Measurements from ENCODE around the gene PLN.

PLN gene

GRCh38 chr6:118536478-118536877 is 11.6 kb upstream of the PLN start:
- Histone ChIP-seq H3K9me3 (ENCODE audit: control insufficient read depth, insufficient read depth, low read length) (no peaks in the 10 kb centered on the region), H4K20me1 (ENCODE audit: control insufficient read depth, insufficient read depth, low read depth, low read length) (no peaks in the 10 kb centered on the region), H3K27me3 (ENCODE audit: control insufficient read depth, low read length) (no peaks in the 10 kb centered on the region), H3F3A (ENCODE audit: control insufficient read depth, insufficient read depth) (no peaks in the 10 kb centered on the region), H3K36me3 (ENCODE audit: control insufficient read depth, low read length) (no peaks in the 10 kb centered on the region), H3K79me2 (ENCODE audit: control insufficient read depth, low read length) (no peaks in the 10 kb centered on the region), H3K4me3 (ENCODE audit: low read length) (no peak overlapping the region), H3K4me1 (ENCODE audit: control insufficient read depth, low read length) (no peaks in the 10 kb centered on the region), H3K9me2 (replicated peaks; ENCODE audit: control insufficient read depth, low read length) (no peaks in the 10 kb centered on the region), H3K27ac (ENCODE audit: low read depth, low read length) (no peak overlapping the region), H3K4me2 (ENCODE audit: low read length) (no peak overlapping the region)
- TF ChIP-seq CTCF (IDR thresholded peaks at IDR 0.05; ENCODE audit: low read depth, low read length, poor library complexity, severe bottlenecking), result no peak
- no peak for TF ChIP-seq EZH2phosphoT487 (IDR thresholded peaks at IDR 0.05; ENCODE audit: borderline replicate concordance, low read length)

GRCh38 chr6:118537574-118537973 is 10.5 kb upstream of the PLN start:
- H3K4me3 ChIP-seq (ENCODE audit: low read length), result no peak overlapping the region
- no peaks in the 10 kb centered on the region for H3K27me3 ChIP-seq (ENCODE audit: control insufficient read depth, low read length)
- H3K4me2 ChIP-seq (ENCODE audit: low read length), result no peak overlapping the region
- no peak for TF ChIP-seq EZH2phosphoT487 (IDR thresholded peaks at IDR 0.05; ENCODE audit: borderline replicate concordance, low read length)
- no peak for TF ChIP-seq CTCF (IDR thresholded peaks at IDR 0.05; ENCODE audit: low read depth, low read length, poor library complexity, severe bottlenecking)
- no peaks in the 10 kb centered on the region for H3K9me2 ChIP-seq (replicated peaks; ENCODE audit: control insufficient read depth, low read length)
- no peaks in the 10 kb centered on the region for H4K20me1 ChIP-seq (ENCODE audit: control insufficient read depth, insufficient read depth, low read depth, low read length)
- H3K27ac ChIP-seq (ENCODE audit: low read depth, low read length), result no peak overlapping the region
- H3K79me2 ChIP-seq (ENCODE audit: control insufficient read depth, low read length), result no peaks in the 10 kb centered on the region
- no peaks in the 10 kb centered on the region for H3F3A ChIP-seq (ENCODE audit: control insufficient read depth, insufficient read depth)
- H3K4me1 ChIP-seq (ENCODE audit: control insufficient read depth, low read length), result no peaks in the 10 kb centered on the region
- no peaks in the 10 kb centered on the region for H3K9me3 ChIP-seq (ENCODE audit: control insufficient read depth, insufficient read depth, low read length)
- H3K36me3 ChIP-seq (ENCODE audit: control insufficient read depth, low read length), result no peaks in the 10 kb centered on the region

- Histone ChIP-seq H3K4me3 (ENCODE audit: low read length) (no peak overlapping the region), H4K20me1 (ENCODE audit: control insufficient read depth, insufficient read depth, low read depth, low read length) (no peaks in the 10 kb centered on the region), H3K9me3 (ENCODE audit: control insufficient read depth, insufficient read depth, low read length) (no peaks in the 10 kb centered on the region), H3K27ac (ENCODE audit: low read depth, low read length) (no peak overlapping the region), H3K4me2 (ENCODE audit: low read length) (no peak overlapping the region), H3K27me3 (ENCODE audit: control insufficient read depth, low read length) (no peaks in the 10 kb centered on the region), H3K79me2 (ENCODE audit: control insufficient read depth, low read length) (no peaks in the 10 kb centered on the region), H3F3A (ENCODE audit: control insufficient read depth, insufficient read depth) (no peaks in the 10 kb centered on the region), H3K4me1 (ENCODE audit: control insufficient read depth, low read length) (no peaks in the 10 kb centered on the region), H3K9me2 (replicated peaks; ENCODE audit: control insufficient read depth, low read length) (no peaks in the 10 kb centered on the region), H3K36me3 (ENCODE audit: control insufficient read depth, low read length) (no peaks in the 10 kb centered on the region)
- TF ChIP-seq EZH2phosphoT487 (IDR thresholded peaks at IDR 0.05; ENCODE audit: borderline replicate concordance, low read length) (no peak), CTCF (IDR thresholded peaks at IDR 0.05; ENCODE audit: low read depth, low read length, poor library complexity, severe bottlenecking) (no peak)
These were observed 5.7 kb upstream of the PLN start for GRCh38 chr6:118542184-118542952.

Data from DOHH2 (cell line).